Measurements from ENCODE around the gene CST7. TPM values are rescaled to one million over a fixed set of nuclear protein-coding genes. Genes with fewer than 3 reads are reported as not detected.
"Not testable (repeated sequence)": the region's sequence is repeated elsewhere in the genome, so short reads cannot be mapped to it uniquely, and the experiment has no call there.

The CST7 gene
- polyA plus RNA-seq (ENCODE audit: insufficient read length in 4 of 4) = under 1 TPM; 0.39 to 0.65 (median 0.49) TPM

- no peak for DNase-seq (ENCODE audit: low read depth in 4 of 4, low spot score in 2 of 4)
These were observed at the start of gene CST7 for GRCh38 chr20:24948939-24949679. CST7 (plus strand) TSS chr20:24949269; CDS start chr20:24949506, 237 bp downstream.

DNA sequence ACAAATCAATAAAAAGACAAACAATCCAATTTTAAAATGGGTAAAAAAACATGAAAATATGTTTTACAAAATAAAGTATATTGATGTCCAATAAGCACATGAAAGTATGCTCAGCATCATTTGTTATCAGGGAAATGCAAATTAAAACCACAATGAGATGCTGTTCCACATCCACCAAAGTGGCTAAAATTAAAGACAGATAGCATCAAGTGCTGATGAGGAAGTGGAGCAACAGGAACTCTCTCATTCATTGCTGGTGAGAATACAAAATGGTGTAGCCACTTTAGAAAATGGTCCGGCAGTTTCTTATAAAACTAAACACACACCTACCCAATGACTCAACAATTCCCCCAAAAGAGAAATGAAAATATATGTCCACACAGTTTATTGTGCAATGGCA, 42.3 kb upstream of the CST7 start:
- no peak for DNase-seq (ENCODE audit: low read depth in 4 of 4, low spot score in 2 of 4)

- no peak for DNase-seq (ENCODE audit: low read depth in 4 of 4, low spot score in 2 of 4)
These were observed 40.4 kb upstream of the CST7 start for GRCh38 chr20:24908642-24909041.

GRCh38 chr20:24909086-24909780, 39.8 kb upstream of the CST7 start:
- no peak for DNase-seq (ENCODE audit: low read depth in 4 of 4, low spot score in 2 of 4)

GRCh38 chr20:24909861-24910260, 39.2 kb upstream of the CST7 start:
- DNase-seq (ENCODE audit: low read depth in 4 of 4, low spot score in 2 of 4) = no peak

DNA sequence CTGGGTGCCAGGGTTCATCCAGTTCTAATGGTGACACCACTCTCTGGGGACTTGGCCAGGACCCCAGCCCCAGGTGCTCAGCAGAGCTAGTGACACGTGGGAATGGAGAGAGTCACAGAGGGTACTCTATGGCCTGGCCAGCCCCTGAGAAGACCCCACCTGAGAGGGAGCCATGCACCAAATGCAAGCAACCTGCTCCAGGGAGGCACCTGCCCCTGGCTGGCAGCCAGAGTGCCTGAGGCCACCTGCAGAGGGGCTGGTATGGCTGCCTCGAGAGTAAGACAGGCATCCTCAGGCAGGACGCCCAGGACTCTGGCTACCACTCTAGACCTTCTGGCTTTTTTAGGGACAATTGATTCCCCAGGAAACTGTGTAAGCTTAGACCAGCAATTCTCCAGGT, 38.6 kb upstream of the CST7 start:
- DNase-seq (ENCODE audit: low read depth in 4 of 4, low spot score in 2 of 4) = no peak

DNA sequence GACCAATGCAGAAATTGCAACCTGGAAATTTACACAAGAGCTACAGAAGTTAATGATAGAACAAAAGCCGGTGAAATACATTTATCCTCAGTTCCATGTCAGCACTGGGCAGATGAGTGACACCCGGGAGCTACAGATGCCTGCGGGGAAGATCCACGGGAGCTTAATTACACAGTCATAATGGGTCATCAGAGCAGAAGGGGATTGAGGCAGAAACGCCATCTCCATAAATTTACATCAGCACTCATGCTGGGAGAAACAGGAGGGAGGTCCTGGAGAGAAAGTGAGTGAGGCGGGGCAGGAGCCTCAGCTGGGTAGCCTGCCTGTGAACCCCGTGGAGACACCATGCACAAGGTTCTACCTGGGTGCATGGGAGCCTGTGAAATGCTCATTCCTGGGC, 37.6 kb upstream of the CST7 start:
- no peak for DNase-seq (ENCODE audit: low read depth in 4 of 4, low spot score in 2 of 4)

- no peak for DNase-seq (ENCODE audit: low read depth in 4 of 4, low spot score in 2 of 4)
These were observed 36.5 kb upstream of the CST7 start for GRCh38 chr20:24912397-24913075.

- no peak for DNase-seq (ENCODE audit: low read depth in 4 of 4, low spot score in 2 of 4)
These were observed 35.9 kb upstream of the CST7 start for GRCh38 chr20:24913076-24913628.

DNA sequence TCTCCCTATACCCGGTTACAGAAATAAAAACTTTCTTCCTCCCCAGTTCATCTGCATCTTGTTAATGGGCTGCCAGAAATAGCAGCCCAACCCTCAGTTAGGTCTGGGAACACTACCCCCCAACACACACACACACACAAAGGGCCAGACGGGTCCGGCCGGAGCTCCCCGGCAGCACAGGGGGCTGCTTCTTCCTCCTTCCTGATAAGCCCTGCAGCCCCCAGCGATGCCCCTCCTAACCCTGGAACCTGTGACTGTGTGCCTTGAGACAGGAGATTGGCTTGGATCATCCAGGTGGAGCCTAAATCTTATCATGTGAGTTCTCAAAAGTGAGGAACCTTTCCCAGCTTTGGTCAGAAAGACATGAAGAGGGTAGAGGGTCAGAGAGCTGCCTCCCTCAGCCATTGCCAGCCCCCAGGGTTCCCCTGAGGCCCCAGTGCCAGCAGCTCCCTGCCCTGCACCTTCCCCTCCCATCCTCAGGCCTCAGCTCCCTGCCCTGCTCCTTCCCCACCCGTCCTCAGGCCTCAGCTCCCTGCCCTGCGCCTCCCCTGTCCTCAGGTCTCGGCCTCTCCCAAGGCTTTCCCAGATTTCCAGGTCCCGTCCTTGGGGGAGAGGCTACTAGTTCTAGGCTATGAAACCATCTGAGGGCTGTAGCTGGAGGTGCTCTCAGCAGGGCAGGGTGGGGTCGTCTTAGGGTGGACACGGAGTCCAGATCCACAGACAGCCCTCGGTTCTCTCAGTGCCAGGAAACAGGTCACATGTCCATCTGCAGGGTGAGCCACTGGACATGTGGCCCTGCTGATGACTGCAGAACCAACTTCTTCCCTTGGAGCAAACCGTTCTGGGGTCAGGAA, 34.5 kb upstream of the CST7 start:
- no peak for DNase-seq (ENCODE audit: low read depth in 4 of 4, low spot score in 2 of 4)

DNA sequence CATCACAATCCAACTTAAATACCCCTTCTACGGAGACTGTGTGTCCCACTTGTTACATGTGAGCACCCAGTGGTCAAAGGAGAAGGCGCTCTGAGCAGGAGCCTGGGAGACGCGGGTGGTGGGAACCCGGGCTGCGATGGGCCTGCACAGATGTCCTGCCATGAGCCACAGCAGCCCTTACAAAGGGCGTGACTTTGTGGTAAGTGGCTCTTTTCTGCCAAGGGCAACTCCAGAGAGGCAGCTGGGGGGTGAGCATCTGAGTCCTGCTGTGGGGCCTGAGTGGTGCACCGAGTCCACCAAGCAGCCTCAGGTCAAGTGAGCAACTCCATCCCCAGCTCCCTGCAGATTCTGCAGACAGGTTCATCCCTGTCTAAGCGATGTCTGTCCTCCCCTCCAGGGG, 33.6 kb upstream of the CST7 start:
- DNase-seq (ENCODE audit: low read depth in 4 of 4, low spot score in 2 of 4) = no peak

DNA sequence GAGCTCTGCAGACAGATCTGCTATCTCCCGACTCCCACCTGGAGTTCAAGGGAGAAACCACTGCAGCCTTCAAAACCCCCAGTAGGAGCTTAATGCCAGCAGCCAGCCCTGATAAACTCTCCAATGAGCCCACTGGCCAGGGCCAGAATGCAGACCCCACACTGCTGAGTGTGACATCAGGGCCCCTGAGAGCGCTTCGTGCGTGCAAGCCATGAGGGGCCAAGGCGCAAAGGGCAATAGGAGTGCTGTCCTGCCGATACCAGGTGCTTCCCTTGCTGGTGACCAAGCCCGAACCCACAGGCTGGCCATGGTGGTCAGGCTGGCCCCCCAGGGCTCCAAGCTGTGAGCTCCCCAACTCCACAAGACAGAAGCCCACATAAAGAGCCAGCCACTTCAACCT, 33.2 kb upstream of the CST7 start:
- DNase-seq (ENCODE audit: low read depth in 4 of 4, low spot score in 2 of 4) = no peak

- DNase-seq (ENCODE audit: low read depth in 4 of 4, low spot score in 2 of 4) = no peak
These were observed 32.7 kb upstream of the CST7 start for GRCh38 chr20:24916412-24916811.

DNA sequence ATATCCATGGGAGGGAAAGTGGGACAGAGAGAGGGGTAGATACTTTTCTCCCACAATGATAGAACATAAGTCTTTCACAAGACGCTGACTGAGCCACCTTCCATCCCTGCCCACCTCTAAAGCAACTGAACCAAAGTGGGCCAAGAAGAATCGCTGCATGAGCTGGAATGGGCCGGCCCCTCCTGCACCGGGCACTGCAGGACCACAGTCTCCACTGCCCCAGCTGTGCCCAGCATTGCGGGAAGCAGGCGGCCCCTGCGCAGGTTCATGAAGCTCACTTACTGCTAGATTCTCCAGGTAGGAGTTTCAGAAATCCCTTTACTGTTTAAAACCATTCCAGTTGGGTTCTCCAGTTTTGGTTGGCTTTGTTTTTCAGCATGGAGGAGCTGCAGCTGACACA, 32.0 kb upstream of the CST7 start:
- no peak for DNase-seq (ENCODE audit: low read depth in 4 of 4, low spot score in 2 of 4)

- peak; percentile 45 to 78 (median 66) for DNase-seq (ENCODE audit: low read depth in 4 of 4, low spot score in 2 of 4)
These were observed 31.1 kb upstream of the CST7 start for GRCh38 chr20:24917797-24918578.

DNA sequence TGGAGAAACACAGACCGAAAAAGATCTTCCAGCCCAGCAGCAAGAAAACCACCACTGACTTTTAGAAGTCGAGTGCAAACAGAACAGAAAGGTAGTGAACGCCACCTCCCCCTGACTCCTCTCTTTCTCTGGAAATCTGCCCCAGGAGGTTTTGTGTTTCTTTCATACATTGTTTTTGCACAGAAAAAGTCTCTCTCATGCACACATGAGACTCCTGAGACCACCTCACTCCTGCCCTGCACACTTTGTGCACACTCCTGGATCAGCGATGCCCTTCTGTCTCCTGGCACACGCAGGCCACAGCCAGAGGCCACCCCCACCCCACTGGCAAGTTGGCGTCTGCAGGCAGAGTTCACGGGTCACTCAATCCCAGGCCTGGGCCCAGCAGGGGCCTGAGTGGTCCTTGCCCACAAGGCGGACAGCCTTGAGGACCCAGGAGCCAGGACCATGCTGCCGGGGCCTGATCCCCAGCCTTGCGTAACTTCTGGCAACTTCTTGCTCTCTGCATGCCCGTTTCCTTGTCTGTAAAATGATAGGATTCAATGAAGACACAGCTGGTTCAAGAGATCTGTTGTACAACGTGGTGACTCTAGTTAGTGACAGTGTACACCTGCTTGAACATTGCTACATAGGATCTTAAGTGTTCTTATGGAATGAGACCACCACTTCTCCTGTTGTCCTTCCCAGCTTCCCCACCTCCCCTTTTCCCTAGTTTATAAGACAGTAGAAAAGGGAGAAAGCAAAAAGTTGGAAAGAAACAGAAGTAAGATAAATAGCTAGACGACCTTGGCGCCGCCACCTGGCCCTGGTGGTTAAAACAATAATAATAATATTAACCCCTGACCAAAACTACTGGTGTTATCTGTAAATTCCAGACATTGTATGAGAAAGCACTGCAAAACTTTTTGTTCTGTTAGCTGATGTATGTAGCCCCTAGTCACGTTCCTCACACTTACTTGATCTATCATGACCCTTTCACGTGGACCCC, 30.2 kb upstream of the CST7 start:
- no peak for DNase-seq (ENCODE audit: low read depth in 4 of 4, low spot score in 2 of 4)

- DNase-seq (ENCODE audit: low read depth in 4 of 4, low spot score in 2 of 4) = not testable (repeated sequence)
These were observed 29.4 kb upstream of the CST7 start for GRCh38 chr20:24919665-24920064.

GRCh38 chr20:24920706-24921105, 28.4 kb upstream of the CST7 start:
- not testable (repeated sequence) for DNase-seq (ENCODE audit: low read depth in 4 of 4, low spot score in 2 of 4)
